PFSK-1 (cell line): ENCODE measurements around the gene SLC39A7. TPM values are rescaled to one million over a fixed set of nuclear protein-coding genes. Genes with fewer than 3 reads are reported as not detected.

Experiments used
- FOXP2 ChIP-seq: optimal IDR thresholded peaks from 2 replicates; pipeline ENCODE3; 2011; ENCODE audit warnings: borderline replicate concordance, control low read depth, inconsistent platforms; ENCODE audit not compliant: insufficient read depth; ENCODE audit errors: extremely low read length, extremely low read depth
- POLR2AphosphoS5 ChIP-seq: IDR thresholded peaks from 2 replicates; pipeline ENCODE4 v1.6.1; 2012; ENCODE audit warnings: low read depth, mild to moderate bottlenecking, control low read depth, low read length, moderate library complexity
- SIN3A ChIP-seq: IDR thresholded peaks from 2 replicates; pipeline ENCODE4 v1.6.1; 2012; ENCODE audit warnings: mild to moderate bottlenecking, low read length, moderate library complexity, borderline replicate concordance; ENCODE audit not compliant: insufficient read depth
- TAF1 ChIP-seq: IDR thresholded peaks from 2 replicates; pipeline ENCODE4 v1.6.1; 2012; ENCODE audit warnings: low read length, control low read depth, borderline replicate concordance; ENCODE audit not compliant: insufficient read depth
- polyA plus RNA-seq: library from polyadenylated mRNA; unstranded; fragments of >200 nt; gene quantifications from one replicate; pipeline ENCODE4 v1.2.1, GENCODE V29; 2012; ENCODE audit warnings: low read depth, missing spikeins; ENCODE audit not compliant: insufficient read length
- TF ChIP-seq, protein P1 (sequence below), 2 experiments: IDR thresholded peaks; 2 replicates each; pipeline versions ENCODE4 v1.6.1 to v1.8.0; 2011 to 2012; ENCODE audit warnings: low read depth in 2 of 2, low read length in 2 of 2, control low read depth in 1 of 2, inconsistent platforms in 1 of 2, mild to moderate bottlenecking in 1 of 2, moderate library complexity in 1 of 2; ENCODE audit not compliant: insufficient read depth in 1 of 2

Gene SLC39A7, protein sequence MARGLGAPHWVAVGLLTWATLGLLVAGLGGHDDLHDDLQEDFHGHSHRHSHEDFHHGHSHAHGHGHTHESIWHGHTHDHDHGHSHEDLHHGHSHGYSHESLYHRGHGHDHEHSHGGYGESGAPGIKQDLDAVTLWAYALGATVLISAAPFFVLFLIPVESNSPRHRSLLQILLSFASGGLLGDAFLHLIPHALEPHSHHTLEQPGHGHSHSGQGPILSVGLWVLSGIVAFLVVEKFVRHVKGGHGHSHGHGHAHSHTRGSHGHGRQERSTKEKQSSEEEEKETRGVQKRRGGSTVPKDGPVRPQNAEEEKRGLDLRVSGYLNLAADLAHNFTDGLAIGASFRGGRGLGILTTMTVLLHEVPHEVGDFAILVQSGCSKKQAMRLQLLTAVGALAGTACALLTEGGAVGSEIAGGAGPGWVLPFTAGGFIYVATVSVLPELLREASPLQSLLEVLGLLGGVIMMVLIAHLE
- polyA plus RNA-seq, result 162 TPM

GRCh38 chr6:33200219-33201146, at the start of gene SLC39A7, which contains the start of gene RXRB:
TSS of gene SLC39A7 (plus strand) at chr6:33200867. CDS start at chr6:33201246, 379 bp downstream.
TSS of gene RXRB (minus strand) at chr6:33200665. CDS start at chr6:33200476, 189 bp downstream.
- peak; percentile 82 for TF ChIP-seq POLR2AphosphoS5
- TF ChIP-seq, protein P1, sequence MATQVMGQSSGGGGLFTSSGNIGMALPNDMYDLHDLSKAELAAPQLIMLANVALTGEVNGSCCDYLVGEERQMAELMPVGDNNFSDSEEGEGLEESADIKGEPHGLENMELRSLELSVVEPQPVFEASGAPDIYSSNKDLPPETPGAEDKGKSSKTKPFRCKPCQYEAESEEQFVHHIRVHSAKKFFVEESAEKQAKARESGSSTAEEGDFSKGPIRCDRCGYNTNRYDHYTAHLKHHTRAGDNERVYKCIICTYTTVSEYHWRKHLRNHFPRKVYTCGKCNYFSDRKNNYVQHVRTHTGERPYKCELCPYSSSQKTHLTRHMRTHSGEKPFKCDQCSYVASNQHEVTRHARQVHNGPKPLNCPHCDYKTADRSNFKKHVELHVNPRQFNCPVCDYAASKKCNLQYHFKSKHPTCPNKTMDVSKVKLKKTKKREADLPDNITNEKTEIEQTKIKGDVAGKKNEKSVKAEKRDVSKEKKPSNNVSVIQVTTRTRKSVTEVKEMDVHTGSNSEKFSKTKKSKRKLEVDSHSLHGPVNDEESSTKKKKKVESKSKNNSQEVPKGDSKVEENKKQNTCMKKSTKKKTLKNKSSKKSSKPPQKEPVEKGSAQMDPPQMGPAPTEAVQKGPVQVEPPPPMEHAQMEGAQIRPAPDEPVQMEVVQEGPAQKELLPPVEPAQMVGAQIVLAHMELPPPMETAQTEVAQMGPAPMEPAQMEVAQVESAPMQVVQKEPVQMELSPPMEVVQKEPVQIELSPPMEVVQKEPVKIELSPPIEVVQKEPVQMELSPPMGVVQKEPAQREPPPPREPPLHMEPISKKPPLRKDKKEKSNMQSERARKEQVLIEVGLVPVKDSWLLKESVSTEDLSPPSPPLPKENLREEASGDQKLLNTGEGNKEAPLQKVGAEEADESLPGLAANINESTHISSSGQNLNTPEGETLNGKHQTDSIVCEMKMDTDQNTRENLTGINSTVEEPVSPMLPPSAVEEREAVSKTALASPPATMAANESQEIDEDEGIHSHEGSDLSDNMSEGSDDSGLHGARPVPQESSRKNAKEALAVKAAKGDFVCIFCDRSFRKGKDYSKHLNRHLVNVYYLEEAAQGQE (IDR thresholded peaks at IDR 0.05; ENCODE audit: insufficient read depth in 1 of 2, low read depth in 2 of 2, low read length in 2 of 2), result no peak
- TF ChIP-seq SIN3A, result 0 out of 2 replicates have a peak, but pooled peaks have one; percentile 34
- TF ChIP-seq TAF1, result peak; percentile 90; the same call in 1 of the 2 replicates

DNA sequence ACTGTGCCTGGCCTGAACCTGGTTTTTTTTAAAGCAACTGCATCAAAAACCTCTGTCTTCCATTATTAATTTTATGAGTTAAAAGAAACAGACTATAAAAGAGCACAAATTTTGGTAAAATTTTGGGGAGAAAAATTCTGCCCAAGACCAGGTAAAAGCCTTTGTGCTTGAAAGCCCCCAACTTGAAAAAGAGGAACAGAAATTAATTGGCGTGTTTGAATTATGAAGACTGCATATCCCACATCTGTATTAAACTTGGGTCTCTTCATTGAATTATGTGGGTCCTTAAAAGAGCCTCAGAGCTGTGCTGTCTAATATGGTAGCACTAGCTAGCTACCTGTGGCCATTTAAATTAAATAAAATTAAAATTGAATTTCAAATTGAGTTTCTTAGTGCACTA, 49.6 kb upstream of the SLC39A7 start:
- no peak for TF ChIP-seq POLR2AphosphoS5
- TF ChIP-seq FOXP2, result no peak
- no peak for TF ChIP-seq SIN3A
- TF ChIP-seq TAF1, result no peak
- TF ChIP-seq, protein P1 (IDR thresholded peaks at IDR 0.05; ENCODE audit: insufficient read depth in 1 of 2, low read depth in 2 of 2, low read length in 2 of 2), result no peak

DNA sequence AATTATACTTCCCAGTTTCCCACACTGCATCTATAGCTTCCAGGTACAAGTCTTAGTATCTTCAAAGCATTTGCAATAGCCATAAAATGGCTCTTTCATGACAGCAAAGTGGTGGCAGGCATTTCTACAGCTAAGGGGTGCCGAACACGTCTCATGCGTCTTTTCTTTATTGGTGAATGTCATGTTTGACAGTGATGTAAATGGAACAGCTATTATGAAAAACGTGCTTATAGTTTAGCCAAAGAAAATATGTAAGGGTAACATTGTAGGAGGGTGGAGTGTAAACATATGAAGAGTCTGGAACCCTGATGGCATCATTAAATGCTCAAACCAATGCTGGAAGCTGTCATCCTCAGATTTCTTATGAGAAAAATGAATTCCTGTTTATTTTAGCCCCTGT, 46.3 kb upstream of the SLC39A7 start:
- no peak for TF ChIP-seq TAF1
- no peak for TF ChIP-seq SIN3A
- TF ChIP-seq POLR2AphosphoS5, result no peak
- TF ChIP-seq, protein P1 (IDR thresholded peaks at IDR 0.05; ENCODE audit: insufficient read depth in 1 of 2, low read depth in 2 of 2, low read length in 2 of 2), result no peak
- no peak for TF ChIP-seq FOXP2

DNA sequence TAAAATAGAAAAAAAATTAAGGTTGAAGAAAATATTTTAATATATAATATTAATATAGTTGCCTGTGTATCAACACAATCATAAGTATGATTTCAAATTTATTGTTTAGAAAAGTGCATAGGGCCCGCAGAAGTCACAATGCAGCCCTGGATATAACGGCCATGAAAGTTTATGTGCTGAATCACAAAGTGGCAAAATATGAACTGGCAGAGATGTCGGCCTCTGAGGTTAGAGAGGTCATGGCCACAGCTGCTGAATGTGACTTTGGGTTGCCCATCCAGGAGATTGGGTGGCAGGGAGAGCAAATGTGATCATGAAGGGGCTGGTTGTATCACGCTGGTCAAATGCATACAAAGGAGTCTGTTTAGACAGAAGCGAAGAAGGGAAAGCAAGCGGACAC, 44.1 kb upstream of the SLC39A7 start:
- TF ChIP-seq FOXP2, result no peak
- no peak for TF ChIP-seq POLR2AphosphoS5
- TF ChIP-seq, protein P1 (IDR thresholded peaks at IDR 0.05; ENCODE audit: insufficient read depth in 1 of 2, low read depth in 2 of 2, low read length in 2 of 2), result no peak
- no peak for TF ChIP-seq TAF1
- TF ChIP-seq SIN3A, result no peak
